Naive B cell (primary cell): Measurements from ENCODE around the gene CCDC136. TPM values are rescaled to one million over a fixed set of nuclear protein-coding genes. Genes with fewer than 3 reads are reported as not detected.

ENCODE experiments used
- ATAC-seq, 2 donors: fragments of 150-1000 bp; cut with Tn5 transposase; 2 replicates each; pipeline ENCODE4 v1.10.0; 2021; ENCODE audit warnings: low read depth in 2 of 2, mild to moderate bottlenecking in 2 of 2, moderate library complexity in 2 of 2
- DNase-seq: peaks from one replicate; pipeline ENCODE4 v3.0.0; 2022
- H3K27ac Mint-ChIP-seq, 6 donors: one replicate each; pipeline ENCODE4 v1.8.0; 2020 to 2022; ENCODE audit warnings: mild to moderate bottlenecking in 6 of 6, mixed read lengths in 6 of 6, moderate library complexity in 5 of 6, inconsistent platforms in 2 of 6
- H3K27me3 Mint-ChIP-seq, 3 donors: one replicate each; pipeline ENCODE4 v1.8.0; 2021 to 2022; ENCODE audit warnings: mixed read lengths in 3 of 3, mild to moderate bottlenecking in 1 of 3
- H3K36me3 Mint-ChIP-seq, 2 donors: one replicate each; pipeline ENCODE4 v1.8.0; 2020 to 2022; ENCODE audit warnings: mixed read lengths in 2 of 2, inconsistent platforms in 1 of 2, mild to moderate bottlenecking in 1 of 2
- H3K4me1 Mint-ChIP-seq, 3 donors: one replicate each; pipeline ENCODE4 v1.8.0; 2020 to 2022; ENCODE audit warnings: mixed read lengths in 3 of 3, inconsistent platforms in 1 of 3, mild to moderate bottlenecking in 1 of 3, moderate library complexity in 1 of 3
- H3K4me3 Mint-ChIP-seq, 8 donors: one replicate each; pipeline ENCODE4 v1.8.0; 2020 to 2022; ENCODE audit warnings: mild to moderate bottlenecking in 8 of 8, mixed read lengths in 8 of 8, moderate library complexity in 8 of 8, inconsistent platforms in 2 of 8
- H3K9me3 Mint-ChIP-seq, 7 donors: one replicate each; pipeline ENCODE4 v1.8.0; 2020 to 2022; ENCODE audit warnings: mixed read lengths in 7 of 7, mild to moderate bottlenecking in 5 of 7, inconsistent platforms in 2 of 7, moderate library complexity in 1 of 7
- polyA plus RNA-seq, 6 donors: library from polyadenylated mRNA; unstranded; fragments of 300-500 nt; fragmentation: Illumina TruSeq; gene quantifications; one replicate each; pipeline ENCODE4 v1.2.3, GENCODE V29; 2021; ENCODE audit warnings: low read depth in 6 of 6

Gene CCDC136
- polyA plus RNA-seq, 6 donors from 2014 or later = 0.08 to 0.38 (median 0.34) TPM; not detected in 3

- H3K4me1 Mint-ChIP-seq = peaks cover 15 to 31% (median 27%) of the 10 kb centered on the region in 3 donors
- no peak overlapping the region for H3K4me3 Mint-ChIP-seq
- DNase-seq = no peak
- peaks cover 13 to 61% (median 24%) of the 10 kb centered on the region in 3 donors for H3K27me3 Mint-ChIP-seq
- H3K36me3 Mint-ChIP-seq = no peaks in the 10 kb centered on the region
- H3K27ac Mint-ChIP-seq = peak overlapping the region in 1 of 6 donors; percentile 38
- H3K9me3 Mint-ChIP-seq = no peaks in the 10 kb centered on the region
- no peak for ATAC-seq
These were observed 42.2 kb downstream of the CCDC136 start for GRCh38 chr7:128833946-128834325.

- Mint-ChIP-seq H3K27ac (peak overlapping the region in 1 of 6 donors; percentile 49), H3K9me3 (no peaks in the 10 kb centered on the region), H3K4me1 (peaks cover 8 to 21% (median 19%) of the 10 kb centered on the region in 3 donors), H3K36me3 (no peaks in the 10 kb centered on the region), H3K4me3 (no peak overlapping the region), H3K27me3 (peaks cover 5 to 49% (median 12%) of the 10 kb centered on the region in 3 donors)
- no peak for ATAC-seq
- no peak for DNase-seq
These were observed 43.5 kb downstream of the CCDC136 start for GRCh38 chr7:128835231-128835751.

- DNase-seq (no peak), ATAC-seq (no peak)
- peaks cover 0 to 42% (median 5%) of the 10 kb centered on the region in 3 donors for H3K27me3 Mint-ChIP-seq
- no peak overlapping the region for H3K4me3 Mint-ChIP-seq
- peak overlapping the region in 2 of 6 donors; percentile 49 to 82 for H3K27ac Mint-ChIP-seq
- H3K4me1 Mint-ChIP-seq = peaks cover 4 to 14% (median 13%) of the 10 kb centered on the region in 3 donors
- H3K36me3 Mint-ChIP-seq = no peaks in the 10 kb centered on the region
- H3K9me3 Mint-ChIP-seq = no peaks in the 10 kb centered on the region
These were observed 44.2 kb downstream of the CCDC136 start for GRCh38 chr7:128835790-128836641.

- Mint-ChIP-seq H3K36me3 (no peaks in the 10 kb centered on the region), H3K9me3 (no peaks in the 10 kb centered on the region), H3K27ac (peak overlapping the region in 2 of 6 donors; percentile 20 to 82), H3K4me3 (no peak overlapping the region), H3K4me1 (peaks cover 2 to 8% (median 7%) of the 10 kb centered on the region in 3 donors), H3K27me3 (peaks cover 0 to 33% (median 0%) of the 10 kb centered on the region in 3 donors)
- no peak for ATAC-seq
- DNase-seq = no peak
These were observed 45.1 kb downstream of the CCDC136 start for GRCh38 chr7:128836729-128837348.

- no peak for DNase-seq
- H3K4me3 Mint-ChIP-seq = no peak overlapping the region
- H3K36me3 Mint-ChIP-seq = no peaks in the 10 kb centered on the region
- H3K27ac Mint-ChIP-seq = no peak overlapping the region
- no peaks in the 10 kb centered on the region for H3K9me3 Mint-ChIP-seq
- H3K27me3 Mint-ChIP-seq = peaks cover 0 to 27% (median 0%) of the 10 kb centered on the region in 3 donors
- no peak for ATAC-seq
- peaks cover 0 to 7% (median under 1%) of the 10 kb centered on the region in 3 donors for H3K4me1 Mint-ChIP-seq
These were observed 45.8 kb downstream of the CCDC136 start for GRCh38 chr7:128837521-128837921.

GRCh38 chr7:128838109-128838779 lies 46.5 kb downstream of the CCDC136 start:
- H3K27me3 Mint-ChIP-seq = peaks cover 0 to 21% (median 0%) of the 10 kb centered on the region in 3 donors
- ATAC-seq = no peak
- no peaks in the 10 kb centered on the region for H3K36me3 Mint-ChIP-seq
- no peak overlapping the region for H3K4me3 Mint-ChIP-seq
- H3K9me3 Mint-ChIP-seq = no peaks in the 10 kb centered on the region
- no peak overlapping the region for H3K27ac Mint-ChIP-seq
- H3K4me1 Mint-ChIP-seq = peaks cover 0 to 6% (median 0%) of the 10 kb centered on the region in 3 donors
- no peak for DNase-seq

- Mint-ChIP-seq H3K9me3 (no peaks in the 10 kb centered on the region), H3K27me3 (peaks cover 0 to 14% (median 0%) of the 10 kb centered on the region in 3 donors), H3K4me1 (peaks cover 0 to 6% (median 0%) of the 10 kb centered on the region in 3 donors), H3K36me3 (no peaks in the 10 kb centered on the region), H3K27ac (no peak overlapping the region), H3K4me3 (no peak overlapping the region)
- ATAC-seq = no peak
- no peak for DNase-seq
These were observed 47.4 kb downstream of the CCDC136 start for GRCh38 chr7:128838981-128839731.

GRCh38 chr7:128839751-128840177 lies 48.0 kb downstream of the CCDC136 start:
- Mint-ChIP-seq H3K27ac (no peak overlapping the region), H3K4me1 (peaks cover 0 to 6% (median 0%) of the 10 kb centered on the region in 3 donors), H3K4me3 (no peak overlapping the region), H3K9me3 (no peaks in the 10 kb centered on the region), H3K36me3 (no peaks in the 10 kb centered on the region), H3K27me3 (peaks cover 0 to 11% (median 0%) of the 10 kb centered on the region in 3 donors)
- ATAC-seq (no peak), DNase-seq (no peak)

- DNase-seq (no peak), ATAC-seq (no peak)
- peaks cover 0 to 6% (median 0%) of the 10 kb centered on the region in 3 donors for H3K27me3 Mint-ChIP-seq
- peak overlapping the region in 1 of 6 donors; percentile 39 for H3K27ac Mint-ChIP-seq
- H3K9me3 Mint-ChIP-seq = no peaks in the 10 kb centered on the region
- peaks cover 0 to 6% (median 0%) of the 10 kb centered on the region in 3 donors for H3K4me1 Mint-ChIP-seq
- no peak overlapping the region for H3K4me3 Mint-ChIP-seq
- H3K36me3 Mint-ChIP-seq = no peaks in the 10 kb centered on the region
These were observed 48.8 kb downstream of the CCDC136 start for GRCh38 chr7:128840326-128841170.

GRCh38 chr7:128841171-128841690 lies 49.5 kb downstream of the CCDC136 start:
- Mint-ChIP-seq H3K27ac (peak overlapping the region in 2 of 6 donors; percentile 15 to 39), H3K4me3 (no peak overlapping the region), H3K27me3 (peaks cover 0 to 6% (median 0%) of the 10 kb centered on the region in 3 donors), H3K9me3 (no peaks in the 10 kb centered on the region), H3K36me3 (no peaks in the 10 kb centered on the region), H3K4me1 (peaks cover 0 to 6% (median 0%) of the 10 kb centered on the region in 3 donors)
- DNase-seq (no peak), ATAC-seq (peak; percentile 24 to 72)

- Mint-ChIP-seq H3K9me3 (no peaks in the 10 kb centered on the region), H3K27ac (no peak overlapping the region), H3K4me1 (peaks cover 0 to 6% (median 0%) of the 10 kb centered on the region in 3 donors), H3K27me3 (no peaks in the 10 kb centered on the region), H3K4me3 (peak overlapping the region in 3 of 8 donors; percentile 24 to 52 (median 38)), H3K36me3 (no peaks in the 10 kb centered on the region)
- peak; percentile 36 for DNase-seq
- ATAC-seq = peak; percentile 60 to 76
These were observed 50.3 kb downstream of the CCDC136 start for GRCh38 chr7:128841921-128842673.
